HCT116 (cell line): ENCODE data around the gene RNPEPL1. TPM values are rescaled to one million over a fixed set of nuclear protein-coding genes. Genes with fewer than 3 reads are reported as not detected.

Experiments
- ATAC-seq: fragments of 200-7000 bp; cut with Tn5 transposase; 2 replicates; pipeline ENCODE4 v1.9.1; 2020; ENCODE audit warnings: mild to moderate bottlenecking, moderate library complexity
- BruUV-seq: library from RNA; stranded (reverse); fragments of 400-500 nt; replicated peaks from 2 replicates; lab custom pipeline; 2021; lab: Mats Ljungman, UMichigan
- CTCF ChIA-PET: fragments of 300-600 bp; sonication (Branson Sonifier 250); formaldehyde crosslinking; loops from one replicate; lab custom pipeline; 2021; ENCODE audit warnings: antibody characterized with exemption; lab: Charles Lee
- POLR2A ChIA-PET: fragments of 300-600, 350-600 bp; sonication (Branson Sonifier 250); formaldehyde crosslinking; loops from one replicate; lab custom pipeline; 2021; ENCODE audit warnings: antibody characterized with exemption; lab: Charles Lee
- RAD21 ChIA-PET, 2 experiments: fragments of 300-600 bp; sonication (Branson Sonifier 250); formaldehyde crosslinking; loops; one replicate each; lab custom pipeline; 2023; ENCODE audit warnings: low total read pairs in 2 of 2; ENCODE audit not compliant: uncharacterized antibody in 2 of 2, unreplicated experiment in 2 of 2, low non-redundant PET in 1 of 2; lab: Charles Lee
- DNase-seq: peaks from one replicate; pipeline ENCODE4 v3.0.0-alpha.2; 2010; ENCODE audit warnings: low read depth, low spot score
- H2AFZ ChIP-seq: fragments of 200-600 bp; shearing (Covaris generic), sonication (generic); 2 replicates; pipeline ENCODE4 v1.6.1; 2017; ENCODE audit warnings: low read depth, mixed run types, mixed read lengths, antibody characterized with exemption, low read length; ENCODE audit not compliant: poor library complexity, severe bottlenecking
- H3K27ac ChIP-seq: 2 replicates; pipeline ENCODE4 v1.5.1; 2012; ENCODE audit warnings: low read depth, low read length
- H3K27me3 ChIP-seq: fragments of 200-600 bp; sonication (generic); 2 replicates; pipeline ENCODE4 v1.6.1; 2016; ENCODE audit warnings: mixed run types, low read length, mixed read lengths; ENCODE audit not compliant: insufficient read depth
- H3K36me3 ChIP-seq, 2 experiments: fragments of 200-500 bp in 1 of 2; fragments of 200-600 bp in 1 of 2; sonication (Bioruptor generic) in 1 of 2; sonication (generic) in 1 of 2; 2 replicates each; pipeline versions ENCODE4 v1.5.1 to v1.6.1; 2014 to 2016; ENCODE audit warnings: low read length in 2 of 2, inconsistent platforms in 1 of 2, mixed read lengths in 1 of 2, mixed run types in 1 of 2; ENCODE audit not compliant: insufficient read depth in 2 of 2, control insufficient read depth in 1 of 2
- H3K4me1 ChIP-seq, 2 experiments: fragments of 200-600 bp in 1 of 2; sonication (generic) in 1 of 2; 2 replicates each; pipeline versions ENCODE4 v1.5.1 to v1.6.1; 2012 to 2017; ENCODE audit warnings: low read length in 2 of 2, inconsistent platforms in 1 of 2, mild to moderate bottlenecking in 1 of 2, mixed read lengths in 1 of 2, mixed run types in 1 of 2, moderate library complexity in 1 of 2; ENCODE audit not compliant: insufficient read depth in 2 of 2, control insufficient read depth in 1 of 2
- H3K4me2 ChIP-seq: fragments of 200-600 bp; sonication (generic); 2 replicates; pipeline ENCODE4 v1.6.1; 2017; ENCODE audit warnings: mixed run types, low read length, mixed read lengths
- H3K4me3 ChIP-seq, 2 experiments: fragments of 200-600 bp in 1 of 2; sonication (generic) in 1 of 2; replicated peaks in 1 of 2; 2 replicates each; pipeline ENCODE4 v1.5.1; 2011 to 2016; ENCODE audit warnings: low read length in 2 of 2, control low read depth in 1 of 2, low read depth in 1 of 2, mild to moderate bottlenecking in 1 of 2, mixed read lengths in 1 of 2, mixed run types in 1 of 2
- H3K79me2 ChIP-seq: fragments of 200-600 bp; sonication (generic); 2 replicates; pipeline ENCODE4 v1.6.1; 2017; ENCODE audit warnings: mild to moderate bottlenecking, mixed run types, low read length, moderate library complexity, mixed read lengths; ENCODE audit not compliant: insufficient read depth
- H3K9ac ChIP-seq: fragments of 200-600 bp; sonication (generic); 2 replicates; pipeline ENCODE4 v1.6.1; 2016; ENCODE audit warnings: low read length, mixed read lengths
- H3K9me2 ChIP-seq: fragments of 200-600 bp; sonication (generic), shearing (Covaris generic); 2 replicates; pipeline ENCODE4 v1.6.1; 2017; ENCODE audit warnings: mixed run types, mild to moderate bottlenecking, moderate library complexity; ENCODE audit not compliant: insufficient read depth
- H3K9me3 ChIP-seq, 2 experiments: fragments of 200-500 bp in 1 of 2; fragments of 200-600 bp in 1 of 2; sonication (Bioruptor generic) in 1 of 2; sonication (generic) in 1 of 2; 2 replicates each; pipeline ENCODE4 v1.6.1; 2014 to 2017; ENCODE audit warnings: low read length in 2 of 2, mixed read lengths in 2 of 2, inconsistent platforms in 1 of 2, low read depth in 1 of 2, mild to moderate bottlenecking in 1 of 2, mixed run types in 1 of 2, moderate library complexity in 1 of 2; ENCODE audit not compliant: control insufficient read depth in 1 of 2, insufficient read depth in 1 of 2
- H4K20me1 ChIP-seq: fragments of 200-600 bp; sonication (generic), shearing (Covaris generic); 2 replicates; pipeline ENCODE4 v1.6.1; 2017; ENCODE audit warnings: mixed run types, mild to moderate bottlenecking, moderate library complexity; ENCODE audit not compliant: insufficient read depth
- ATF3 ChIP-seq: IDR thresholded peaks from 2 replicates; pipeline ENCODE4 v1.6.1; 2012
- CEBPB ChIP-seq: IDR thresholded peaks from 2 replicates; pipeline ENCODE4 v1.6.1; 2012; ENCODE audit warnings: low read depth
- EGR1 ChIP-seq: IDR thresholded peaks from 2 replicates; pipeline ENCODE4 v1.6.1; 2012; ENCODE audit warnings: low read depth
- ELF1 ChIP-seq: IDR thresholded peaks from 2 replicates; pipeline ENCODE4 v1.6.1; 2012; ENCODE audit warnings: low read depth, borderline replicate concordance
- EZH2 ChIP-seq: fragments of 200-600 bp; sonication (generic); IDR thresholded peaks from 2 replicates; pipeline ENCODE4 v1.6.1; 2017; ENCODE audit warnings: antibody characterized with exemption, mixed run types
- EZH2phosphoT487 ChIP-seq: fragments of 200-600 bp; IDR thresholded peaks from 2 replicates; pipeline ENCODE4 v1.6.1; 2018; ENCODE audit warnings: antibody characterized with exemption, borderline replicate concordance
- FOSL1 ChIP-seq: IDR thresholded peaks from 2 replicates; pipeline ENCODE4 v1.6.1; 2012; ENCODE audit warnings: low read depth
- MAX ChIP-seq: IDR thresholded peaks from 2 replicates; pipeline ENCODE4 v1.6.1; 2012
- POLR2A ChIP-seq: IDR thresholded peaks from 2 replicates; pipeline ENCODE4 v1.7.0; 2011; ENCODE audit warnings: borderline replicate concordance; ENCODE audit not compliant: insufficient read depth, insufficient read length; ENCODE audit errors: extremely low read depth
- POLR2AphosphoS5 ChIP-seq: IDR thresholded peaks from 2 replicates; pipeline ENCODE4 v1.6.1; 2011; ENCODE audit warnings: mild to moderate bottlenecking, low read depth, low read length, moderate library complexity
- RAD21 ChIP-seq: IDR thresholded peaks from 2 replicates; pipeline ENCODE4 v1.6.1; 2012; ENCODE audit warnings: low read depth, mild to moderate bottlenecking
- REST ChIP-seq: IDR thresholded peaks from 2 replicates; pipeline ENCODE4 v1.6.1; 2012; ENCODE audit warnings: low read depth
- SIN3A ChIP-seq: IDR thresholded peaks from 2 replicates; pipeline ENCODE4 v1.6.1; 2012; ENCODE audit warnings: low read depth
- SP1 ChIP-seq: IDR thresholded peaks from 2 replicates; pipeline ENCODE4 v1.6.1; 2012; ENCODE audit warnings: low read depth
- SRF ChIP-seq: IDR thresholded peaks from 2 replicates; pipeline ENCODE4 v1.6.1; 2012; ENCODE audit warnings: low read depth
- TCF7L2 ChIP-seq: IDR thresholded peaks from 2 replicates; pipeline ENCODE4 v1.7.0; 2011; ENCODE audit warnings: borderline replicate concordance, inconsistent platforms; ENCODE audit not compliant: insufficient read depth, insufficient read length; ENCODE audit errors: extremely low read depth
- ZBTB33 ChIP-seq: IDR thresholded peaks from 2 replicates; pipeline ENCODE4 v1.6.1; 2011; ENCODE audit warnings: mild to moderate bottlenecking, low read length, moderate library complexity; ENCODE audit not compliant: insufficient replicate concordance; ENCODE audit errors: extremely low read depth
- ZFX ChIP-seq: fragments of 450-650 bp; IDR thresholded peaks from 2 replicates; pipeline ENCODE4 v1.6.1; 2017
- ZNF274 ChIP-seq: fragments of 200-500 bp; sonication (Bioruptor generic); IDR thresholded peaks from 2 replicates; pipeline ENCODE4 v1.6.1; 2014; ENCODE audit warnings: mild to moderate bottlenecking, low read depth, low read length, inconsistent platforms
- intact Hi-C: fragments of 100-400 bp; cut with micrococcal nuclease; formaldehyde crosslinking; loops from 2 replicates; pipeline ENCODE4 v1.10.0; 2022
- total RNA-seq: library from RNA; stranded (reverse); gene quantifications from one replicate; pipeline ENCODE4 v1.2.1, GENCODE V29; 2021; ENCODE audit not compliant: unreplicated experiment
- TF ChIP-seq, protein P1 (sequence below), 3 experiments: fragments of 200-600 bp in 1 of 3; sonication (generic) in 1 of 3; IDR thresholded peaks in 2 of 3; conservative IDR thresholded peaks in 1 of 3; 2 replicates each; pipeline ENCODE4 v1.5.1; 2012 to 2017; ENCODE audit warnings: low read depth in 2 of 3, low read length in 2 of 3, antibody characterized with exemption in 1 of 3, borderline replicate concordance in 1 of 3, control low read depth in 1 of 3, mild to moderate bottlenecking in 1 of 3, mixed read lengths in 1 of 3, mixed run types in 1 of 3, moderate library complexity in 1 of 3; ENCODE audit not compliant: insufficient read depth in 1 of 3

RNPEPL1 gene
- total RNA-seq, 1 experiment from 2014 or later, result 49.7 TPM

DNA sequence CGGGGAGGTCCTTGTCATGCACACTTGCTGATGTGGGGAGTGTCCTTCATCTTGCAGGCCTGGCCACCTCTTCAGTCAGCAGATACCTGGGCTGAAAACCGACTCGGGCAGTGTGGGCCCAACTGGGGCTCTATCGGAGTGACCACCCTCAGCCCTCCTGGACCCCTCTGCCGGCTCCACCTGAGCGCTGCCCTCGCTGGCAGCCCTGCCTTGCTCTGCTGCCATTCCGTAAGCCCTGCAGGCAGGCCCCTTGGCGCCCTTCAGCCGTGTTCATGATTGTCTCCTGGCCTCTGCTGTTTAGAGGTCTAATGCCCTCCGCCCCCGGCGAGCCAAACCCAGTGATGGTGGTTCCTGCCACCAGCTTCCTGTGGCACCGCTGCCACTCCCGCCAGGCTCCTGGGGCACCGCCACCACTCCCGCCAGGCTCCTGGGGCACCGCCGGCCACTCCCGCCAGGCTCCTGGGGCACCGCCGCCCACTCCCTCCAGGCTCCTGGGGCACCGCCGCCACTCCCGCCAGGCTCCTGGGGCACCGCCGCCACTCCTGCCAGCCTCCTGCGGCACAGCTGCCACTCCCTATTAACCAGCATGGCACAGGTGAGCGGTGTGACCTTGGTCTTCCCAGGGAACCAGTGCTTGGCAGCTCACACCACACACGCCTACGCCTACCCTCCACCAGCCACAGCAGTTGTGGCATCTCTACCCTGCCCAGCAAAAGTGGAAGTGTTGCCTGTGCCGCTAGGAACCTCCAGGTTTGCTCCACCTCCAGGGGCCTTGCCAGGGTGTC lies 34.2 kb downstream of the RNPEPL1 start:
- TF ChIP-seq REST (no peak), EZH2phosphoT487 (no peak), SRF (no peak), SIN3A (no peak), ZNF274 (no peak), ZFX (no peak), SP1 (no peak), MAX (no peak), TCF7L2 (no peak), EGR1 (no peak), ATF3 (no peak), CEBPB (no peak), FOSL1 (no peak), ZBTB33 (no peak), ELF1 (no peak), EZH2 (no peak), RAD21 (no peak), POLR2AphosphoS5 (no peak), POLR2A (no peak)
- TF ChIP-seq, protein P1, sequence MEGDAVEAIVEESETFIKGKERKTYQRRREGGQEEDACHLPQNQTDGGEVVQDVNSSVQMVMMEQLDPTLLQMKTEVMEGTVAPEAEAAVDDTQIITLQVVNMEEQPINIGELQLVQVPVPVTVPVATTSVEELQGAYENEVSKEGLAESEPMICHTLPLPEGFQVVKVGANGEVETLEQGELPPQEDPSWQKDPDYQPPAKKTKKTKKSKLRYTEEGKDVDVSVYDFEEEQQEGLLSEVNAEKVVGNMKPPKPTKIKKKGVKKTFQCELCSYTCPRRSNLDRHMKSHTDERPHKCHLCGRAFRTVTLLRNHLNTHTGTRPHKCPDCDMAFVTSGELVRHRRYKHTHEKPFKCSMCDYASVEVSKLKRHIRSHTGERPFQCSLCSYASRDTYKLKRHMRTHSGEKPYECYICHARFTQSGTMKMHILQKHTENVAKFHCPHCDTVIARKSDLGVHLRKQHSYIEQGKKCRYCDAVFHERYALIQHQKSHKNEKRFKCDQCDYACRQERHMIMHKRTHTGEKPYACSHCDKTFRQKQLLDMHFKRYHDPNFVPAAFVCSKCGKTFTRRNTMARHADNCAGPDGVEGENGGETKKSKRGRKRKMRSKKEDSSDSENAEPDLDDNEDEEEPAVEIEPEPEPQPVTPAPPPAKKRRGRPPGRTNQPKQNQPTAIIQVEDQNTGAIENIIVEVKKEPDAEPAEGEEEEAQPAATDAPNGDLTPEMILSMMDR (IDR thresholded peaks at IDR 0.05 in 2 of 3, conservative IDR thresholded peaks at IDR 0.05 in 1 of 3; ENCODE audit: borderline replicate concordance in 1 of 3, insufficient read depth in 1 of 3, low read depth in 2 of 3, low read length in 2 of 3), result no peak
- H3K9ac ChIP-seq, result no peak overlapping the region
- no TSS peak for BruUV-seq

More for the DNA sequence above, 34.2 kb downstream of the RNPEPL1 start:
- H3K4me1 ChIP-seq, result peaks cover 8 to 25% of the 10 kb centered on the region in 2 experiments; a peak in 3 of 4 replicates
- CTCF ChIA-PET, result interaction anchor here (1.4 kb wide), 1 partner anchor 16 kb away, joined by 3 read pairs; the partner anchor contains the start of gene CAPN10
- RAD21 ChIA-PET, result no interaction called here
- no peaks in the 10 kb centered on the region for H3K27me3 ChIP-seq
- intact Hi-C loops, result no loop called here
- POLR2A ChIA-PET, result no interaction called here
- no peak overlapping the region for H2AFZ ChIP-seq
- H3K36me3 ChIP-seq, result no peaks in the 10 kb centered on the region; a peak in 1 of 4 replicates
- H3K79me2 ChIP-seq, result no peaks in the 10 kb centered on the region
- DNase-seq (no peak), ATAC-seq (no peak)
- H3K4me2 ChIP-seq, result no peak overlapping the region
- no peaks in the 10 kb centered on the region for H3K9me3 ChIP-seq
- H3K9me2 ChIP-seq, result no peaks in the 10 kb centered on the region
- H4K20me1 ChIP-seq, result no peaks in the 10 kb centered on the region
- H3K4me3 ChIP-seq, result no peak overlapping the region
- H3K27ac ChIP-seq, result no peak overlapping the region
